HepG2 (cell line): ENCODE results near the gene ACAT2. TPM values are rescaled to one million over a fixed set of nuclear protein-coding genes. Genes with fewer than 3 reads are reported as not detected.

Experiments
- BORCS8-MEF2B ChIP-seq: sonication (generic); formaldehyde crosslinking; IDR thresholded peaks from 2 replicates; pipeline ENCODE4 v1.8.0; 2022; ENCODE audit warnings: mild to moderate bottlenecking, missing genetic modification reagents
- CENPT ChIP-seq: sonication (generic); formaldehyde crosslinking; IDR thresholded peaks from 2 replicates; pipeline ENCODE4 v1.8.0; 2022; ENCODE audit warnings: low read depth, mild to moderate bottlenecking, moderate library complexity, missing genetic modification reagents
- CERS6 ChIP-seq: sonication (generic); formaldehyde crosslinking; IDR thresholded peaks from 2 replicates; pipeline ENCODE4 v1.5.0; 2020; ENCODE audit warnings: missing genetic modification reagents
- CHCHD3 ChIP-seq: sonication (generic); formaldehyde crosslinking; IDR thresholded peaks from 2 replicates; pipeline ENCODE4 v1.8.0; 2022; ENCODE audit warnings: mild to moderate bottlenecking, missing genetic modification reagents, moderate library complexity
- GABPA ChIP-seq, 2 experiments: IDR thresholded peaks; 2 replicates each; pipeline ENCODE4 v1.6.1; 2011 to 2016; ENCODE audit warnings: low read depth in 2 of 2, low read length in 1 of 2, missing biosample characterization in 1 of 2, missing genetic modification characterization in 1 of 2
- GLI4 ChIP-seq: sonication (generic); formaldehyde crosslinking; IDR thresholded peaks from 2 replicates; pipeline ENCODE4 v1.5.1; 2020; ENCODE audit warnings: missing genetic modification reagents, mild to moderate bottlenecking, moderate library complexity, borderline replicate concordance
- GRHL1 ChIP-seq: sonication (generic); formaldehyde crosslinking; conservative IDR thresholded peaks from 2 replicates; pipeline ENCODE4 v1.8.0; 2022; ENCODE audit warnings: missing genetic modification reagents
- ISL2 ChIP-seq: sonication (generic); formaldehyde crosslinking; IDR thresholded peaks from 2 replicates; pipeline ENCODE4 v1.5.0; 2020; ENCODE audit warnings: missing genetic modification reagents
- PCBP2 ChIP-seq: fragments of 200-400 bp; formaldehyde crosslinking; optimal IDR thresholded peaks from 2 replicates; pipeline ENCODE3; 2018; ENCODE audit warnings: low read length, low read depth; ENCODE audit not compliant: poor library complexity, severe bottlenecking
- PHF21A ChIP-seq: sonication (generic); formaldehyde crosslinking; IDR thresholded peaks from 2 replicates; pipeline ENCODE4 v1.5.0; 2020; ENCODE audit warnings: mild to moderate bottlenecking, missing genetic modification reagents
- PLRG1 ChIP-seq: fragments of 450-650 bp; conservative IDR thresholded peaks from 2 replicates; pipeline ENCODE4 v1.6.1; 2016
- POLR2AphosphoS5 ChIP-seq: IDR thresholded peaks from 2 replicates; pipeline ENCODE4 v1.6.1; 2012; ENCODE audit warnings: low read depth, low read length
- RELA ChIP-seq: sonication (generic); formaldehyde crosslinking; IDR thresholded peaks from 2 replicates; pipeline ENCODE4 v1.4.0; 2020; ENCODE audit warnings: missing genetic modification reagents
- SALL1 ChIP-seq: sonication (generic); formaldehyde crosslinking; IDR thresholded peaks from 2 replicates; pipeline ENCODE4 v1.8.0; 2022; ENCODE audit warnings: mild to moderate bottlenecking, missing genetic modification reagents
- SIX4 ChIP-seq: sonication (generic); formaldehyde crosslinking; IDR thresholded peaks from 2 replicates; pipeline ENCODE4 v1.4.0; 2020; ENCODE audit warnings: missing genetic modification reagents
- SP1 ChIP-seq, 2 experiments: fragments of 450-650 bp in 1 of 2; sonication (generic) in 1 of 2; formaldehyde crosslinking in 1 of 2; IDR thresholded peaks; 2 replicates each; pipeline versions ENCODE4 v1.4.0 to v1.6.1; 2016 to 2020; ENCODE audit warnings: missing genetic modification reagents in 1 of 2
- TBP ChIP-seq: sonication (generic); formaldehyde crosslinking; IDR thresholded peaks from 2 replicates; pipeline ENCODE4 v1.5.0; 2020; ENCODE audit warnings: missing genetic modification reagents
- TBX2 ChIP-seq: sonication (generic); formaldehyde crosslinking; IDR thresholded peaks from 2 replicates; pipeline ENCODE4 v1.5.0; 2020; ENCODE audit warnings: missing genetic modification reagents, mild to moderate bottlenecking, borderline replicate concordance
- THRA ChIP-seq: sonication (generic); formaldehyde crosslinking; IDR thresholded peaks from 2 replicates; pipeline ENCODE4 v1.4.0; 2020; ENCODE audit warnings: missing genetic modification reagents, borderline replicate concordance
- ZC3H13 ChIP-seq: sonication (generic); formaldehyde crosslinking; IDR thresholded peaks from 2 replicates; pipeline ENCODE4 v1.8.1; 2023; ENCODE audit warnings: mild to moderate bottlenecking, missing genetic modification reagents, moderate library complexity
- ZNF18 ChIP-seq: sonication (generic); formaldehyde crosslinking; IDR thresholded peaks from 2 replicates; pipeline ENCODE4 v1.8.0; 2022; ENCODE audit warnings: mild to moderate bottlenecking, missing genetic modification reagents; ENCODE audit not compliant: insufficient replicate concordance
- ZNF547 ChIP-seq: sonication (generic); formaldehyde crosslinking; IDR thresholded peaks from 2 replicates; pipeline ENCODE4 v1.5.1; 2020; ENCODE audit warnings: mild to moderate bottlenecking, missing genetic modification reagents
- ZNF562 ChIP-seq: sonication (generic); formaldehyde crosslinking; IDR thresholded peaks from 2 replicates; pipeline ENCODE4 v1.8.0; 2022; ENCODE audit warnings: missing genetic modification reagents, borderline replicate concordance
- ZNF766 ChIP-seq: sonication (generic); formaldehyde crosslinking; IDR thresholded peaks from 2 replicates; pipeline ENCODE4 v1.5.0; 2020; ENCODE audit warnings: missing genetic modification reagents, borderline replicate concordance
- ZSCAN20 ChIP-seq: sonication (generic); formaldehyde crosslinking; IDR thresholded peaks from 2 replicates; pipeline ENCODE4 v1.4.0; 2020; ENCODE audit warnings: missing genetic modification reagents, mild to moderate bottlenecking, borderline replicate concordance
- polyA plus RNA-seq, 8 experiments: library from polyadenylated mRNA; depleted of rRNA in 3 of 8; stranded (reverse) in 7 of 8; unstranded in 1 of 8; fragments of >200 nt; fragmentation: Illumina TruSeq in 4 of 8; extraction: Trizol in 4 of 8; gene quantifications; 2 replicates each; pipeline versions ENCODE4 v1.2.1 to v1.2.3, GENCODE V29; 2011 to 2016; ENCODE audit warnings: low read depth in 4 of 8, missing spikeins in 1 of 8, mixed read lengths in 1 of 8; ENCODE audit not compliant: insufficient read depth in 1 of 8
- total RNA-seq, 5 experiments: library from RNA; depleted of rRNA; stranded (reverse); fragments of >200 nt; fragmentation: Illumina TruSeq; extraction: Trizol; gene quantifications; 2 replicates each; pipeline ENCODE4 v1.2.3, GENCODE V29; 2016; ENCODE audit warnings: low read depth in 1 of 5

Gene ACAT2
- total and polyA plus RNA-seq, 2 of the 13 experiments (the other 11 are each of a cell fraction or from before 2014, with no cell fraction given), result 121 to 534 TPM

GRCh38 chr6:159726255-159726917 is 35.5 kb upstream of the ACAT2 start (continued):
- no peak for TF ChIP-seq ZNF18
- TF ChIP-seq PLRG1, result no peak
- no peak for TF ChIP-seq POLR2AphosphoS5
- TF ChIP-seq ZNF562, result no peak
- TF ChIP-seq ISL2 (CRISPR knock-in tag), result no peak
- TF ChIP-seq PCBP2, result no peak
- no peak; the same call in 1 of the 2 replicates for TF ChIP-seq TBP (CRISPR knock-in tag)
- no peak for TF ChIP-seq SP1 (IDR thresholded peaks at IDR 0.05)
- TF ChIP-seq SP1 (CRISPR knock-in tag; IDR thresholded peaks at IDR 0.05), result no peak
- peak; percentile 99 for TF ChIP-seq GLI4
- no peak for TF ChIP-seq GRHL1 (CRISPR knock-in tag)
- no peak; the same call in 1 of the 2 replicates for TF ChIP-seq TBX2 (CRISPR knock-in tag)
- TF ChIP-seq BORCS8-MEF2B, result no peak
- no peak for TF ChIP-seq THRA (CRISPR knock-in tag)
- TF ChIP-seq CHCHD3 (CRISPR knock-in tag), result no peak
- no peak for TF ChIP-seq RELA (CRISPR knock-in tag)
- TF ChIP-seq CENPT (CRISPR knock-in tag), result no peak
- 0 out of 2 replicates have a peak, but pooled peaks have one; percentile 98 for TF ChIP-seq ZNF766 (CRISPR knock-in tag)
- no peak for TF ChIP-seq PHF21A (CRISPR knock-in tag)
- no peak for TF ChIP-seq SIX4 (CRISPR knock-in tag)
- no peak for TF ChIP-seq ZC3H13 (CRISPR knock-in tag)
- TF ChIP-seq GABPA (IDR thresholded peaks at IDR 0.05; ENCODE audit: low read depth, low read length), result no peak
- TF ChIP-seq GABPA (CRISPR knock-in tag; IDR thresholded peaks at IDR 0.05; ENCODE audit: low read depth), result no peak
- TF ChIP-seq ZSCAN20 (CRISPR knock-in tag), result no peak; the same call in 1 of the 2 replicates
- TF ChIP-seq ZNF547, result no peak
- no peak for TF ChIP-seq CERS6 (CRISPR knock-in tag)
- TF ChIP-seq SALL1 (CRISPR knock-in tag), result no peak
